ENCODE data around the gene VEZT. TPM values are rescaled to one million over a fixed set of nuclear protein-coding genes. Genes with fewer than 3 reads are reported as not detected.

The VEZT gene
- total and polyA plus RNA-seq, 9 of the 15 experiments (the other 6 are each of a cell fraction or from before 2014, with no cell fraction given): 16.1 to 61.5 (median 32.6) TPM

DNA sequence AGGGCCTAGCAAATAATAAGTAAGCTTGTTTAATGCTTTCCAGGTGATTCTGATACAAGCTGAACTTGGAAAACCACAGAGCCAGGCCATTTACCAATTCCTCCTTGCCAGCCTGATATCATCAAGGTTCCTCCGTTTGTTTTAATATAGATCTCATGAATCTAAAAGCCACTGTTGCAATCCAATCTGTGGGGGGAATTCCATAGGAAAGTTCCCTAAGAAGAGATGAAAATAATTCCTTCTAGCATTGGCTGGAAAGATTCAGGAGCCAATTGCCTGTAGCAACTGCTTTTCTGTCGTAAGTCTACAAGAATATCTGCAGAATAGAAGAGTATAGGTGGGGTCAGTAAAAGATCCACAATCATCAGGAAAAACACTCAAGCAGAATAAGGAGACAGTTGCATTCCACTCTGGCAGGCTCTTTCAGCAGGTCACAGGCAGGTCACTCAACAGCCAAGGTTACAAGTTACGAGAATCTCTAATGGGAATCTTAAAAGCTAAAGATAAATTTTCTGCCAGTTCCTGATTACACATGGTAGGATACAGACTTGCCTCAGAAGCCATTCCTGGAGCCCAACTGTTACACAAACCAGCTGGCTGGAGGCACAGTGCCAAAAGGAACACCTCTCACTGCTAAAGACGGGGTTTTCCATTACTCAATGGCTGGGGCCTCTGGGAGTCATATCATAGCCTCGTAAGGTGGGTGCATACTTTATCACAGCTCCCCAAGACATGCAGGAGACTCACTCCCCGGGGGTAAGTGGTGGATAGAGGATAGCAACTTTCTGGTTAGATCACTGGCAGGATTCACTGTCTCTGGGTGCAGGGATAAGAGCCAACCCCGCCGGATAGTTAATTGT, 44.0 kb upstream of the VEZT start (continued):
- TF ChIP-seq, protein P1, sequence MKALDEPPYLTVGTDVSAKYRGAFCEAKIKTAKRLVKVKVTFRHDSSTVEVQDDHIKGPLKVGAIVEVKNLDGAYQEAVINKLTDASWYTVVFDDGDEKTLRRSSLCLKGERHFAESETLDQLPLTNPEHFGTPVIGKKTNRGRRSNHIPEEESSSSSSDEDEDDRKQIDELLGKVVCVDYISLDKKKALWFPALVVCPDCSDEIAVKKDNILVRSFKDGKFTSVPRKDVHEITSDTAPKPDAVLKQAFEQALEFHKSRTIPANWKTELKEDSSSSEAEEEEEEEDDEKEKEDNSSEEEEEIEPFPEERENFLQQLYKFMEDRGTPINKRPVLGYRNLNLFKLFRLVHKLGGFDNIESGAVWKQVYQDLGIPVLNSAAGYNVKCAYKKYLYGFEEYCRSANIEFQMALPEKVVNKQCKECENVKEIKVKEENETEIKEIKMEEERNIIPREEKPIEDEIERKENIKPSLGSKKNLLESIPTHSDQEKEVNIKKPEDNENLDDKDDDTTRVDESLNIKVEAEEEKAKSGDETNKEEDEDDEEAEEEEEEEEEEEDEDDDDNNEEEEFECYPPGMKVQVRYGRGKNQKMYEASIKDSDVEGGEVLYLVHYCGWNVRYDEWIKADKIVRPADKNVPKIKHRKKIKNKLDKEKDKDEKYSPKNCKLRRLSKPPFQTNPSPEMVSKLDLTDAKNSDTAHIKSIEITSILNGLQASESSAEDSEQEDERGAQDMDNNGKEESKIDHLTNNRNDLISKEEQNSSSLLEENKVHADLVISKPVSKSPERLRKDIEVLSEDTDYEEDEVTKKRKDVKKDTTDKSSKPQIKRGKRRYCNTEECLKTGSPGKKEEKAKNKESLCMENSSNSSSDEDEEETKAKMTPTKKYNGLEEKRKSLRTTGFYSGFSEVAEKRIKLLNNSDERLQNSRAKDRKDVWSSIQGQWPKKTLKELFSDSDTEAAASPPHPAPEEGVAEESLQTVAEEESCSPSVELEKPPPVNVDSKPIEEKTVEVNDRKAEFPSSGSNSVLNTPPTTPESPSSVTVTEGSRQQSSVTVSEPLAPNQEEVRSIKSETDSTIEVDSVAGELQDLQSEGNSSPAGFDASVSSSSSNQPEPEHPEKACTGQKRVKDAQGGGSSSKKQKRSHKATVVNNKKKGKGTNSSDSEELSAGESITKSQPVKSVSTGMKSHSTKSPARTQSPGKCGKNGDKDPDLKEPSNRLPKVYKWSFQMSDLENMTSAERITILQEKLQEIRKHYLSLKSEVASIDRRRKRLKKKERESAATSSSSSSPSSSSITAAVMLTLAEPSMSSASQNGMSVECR (CRISPR knock-in tag; IDR thresholded peaks at IDR 0.05): no peak
- TF ChIP-seq DNMT1 (IDR thresholded peaks at IDR 0.05) (no peak), ZNF175 (CRISPR knock-in tag; IDR thresholded peaks at IDR 0.05; ENCODE audit: low read depth) (no peak), CEBPB (tag; IDR thresholded peaks at IDR 0.05) (peak; percentile 80), DDX20 (tag; IDR thresholded peaks at IDR 0.05; ENCODE audit: low read depth) (no peak), SRF (CRISPR knock-in tag; IDR thresholded peaks at IDR 0.05) (no peak), ZNF282 (CRISPR knock-in tag; IDR thresholded peaks at IDR 0.05) (no peak)
- TF ChIP-seq, protein P2, sequence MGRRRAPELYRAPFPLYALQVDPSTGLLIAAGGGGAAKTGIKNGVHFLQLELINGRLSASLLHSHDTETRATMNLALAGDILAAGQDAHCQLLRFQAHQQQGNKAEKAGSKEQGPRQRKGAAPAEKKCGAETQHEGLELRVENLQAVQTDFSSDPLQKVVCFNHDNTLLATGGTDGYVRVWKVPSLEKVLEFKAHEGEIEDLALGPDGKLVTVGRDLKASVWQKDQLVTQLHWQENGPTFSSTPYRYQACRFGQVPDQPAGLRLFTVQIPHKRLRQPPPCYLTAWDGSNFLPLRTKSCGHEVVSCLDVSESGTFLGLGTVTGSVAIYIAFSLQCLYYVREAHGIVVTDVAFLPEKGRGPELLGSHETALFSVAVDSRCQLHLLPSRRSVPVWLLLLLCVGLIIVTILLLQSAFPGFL (CRISPR knock-in tag; IDR thresholded peaks at IDR 0.05): no peak

All from K562 (cell line).